Central memory CD8-positive, alpha-beta T cell (primary cell): ENCODE results near the gene MTMR11.
"Not testable (repeated sequence)": the region's sequence is repeated elsewhere in the genome, so short reads cannot be mapped to it uniquely, and the experiment has no call there.

Experiments
- ATAC-seq: fragments of 150-1000 bp; cut with Tn5 transposase; replicated peaks from 2 replicates; pipeline ENCODE4 v1.10.0; 2022; ENCODE audit warnings: mild to moderate bottlenecking, moderate FRiP score, moderate number of reproducible peaks; ENCODE audit not compliant: poor library complexity, severe bottlenecking; ENCODE audit errors: extremely low read depth
- DNase-seq, 2 donors: peaks; one replicate each; pipeline ENCODE4 v3.0.0; 2021; ENCODE audit warnings: low spot score in 2 of 2
- H3K27ac Mint-ChIP-seq: one replicate; pipeline ENCODE4 v1.8.0; 2022; ENCODE audit warnings: low read depth, mild to moderate bottlenecking, moderate library complexity, mixed read lengths
- H3K27me3 Mint-ChIP-seq: one replicate; pipeline ENCODE4 v1.8.0; 2022; ENCODE audit warnings: mixed read lengths
- H3K36me3 Mint-ChIP-seq: one replicate; pipeline ENCODE4 v1.8.0; 2022; ENCODE audit warnings: mild to moderate bottlenecking, moderate library complexity, mixed read lengths; ENCODE audit not compliant: insufficient read depth
- H3K4me1 Mint-ChIP-seq: one replicate; pipeline ENCODE4 v1.8.0; 2022; ENCODE audit warnings: mixed read lengths
- H3K4me3 Mint-ChIP-seq: one replicate; pipeline ENCODE4 v1.8.0; 2022; ENCODE audit warnings: mild to moderate bottlenecking, moderate library complexity, mixed read lengths
- H3K9me3 Mint-ChIP-seq: one replicate; pipeline ENCODE4 v1.8.0; 2022; ENCODE audit warnings: mixed read lengths

The MTMR11 gene

DNA sequence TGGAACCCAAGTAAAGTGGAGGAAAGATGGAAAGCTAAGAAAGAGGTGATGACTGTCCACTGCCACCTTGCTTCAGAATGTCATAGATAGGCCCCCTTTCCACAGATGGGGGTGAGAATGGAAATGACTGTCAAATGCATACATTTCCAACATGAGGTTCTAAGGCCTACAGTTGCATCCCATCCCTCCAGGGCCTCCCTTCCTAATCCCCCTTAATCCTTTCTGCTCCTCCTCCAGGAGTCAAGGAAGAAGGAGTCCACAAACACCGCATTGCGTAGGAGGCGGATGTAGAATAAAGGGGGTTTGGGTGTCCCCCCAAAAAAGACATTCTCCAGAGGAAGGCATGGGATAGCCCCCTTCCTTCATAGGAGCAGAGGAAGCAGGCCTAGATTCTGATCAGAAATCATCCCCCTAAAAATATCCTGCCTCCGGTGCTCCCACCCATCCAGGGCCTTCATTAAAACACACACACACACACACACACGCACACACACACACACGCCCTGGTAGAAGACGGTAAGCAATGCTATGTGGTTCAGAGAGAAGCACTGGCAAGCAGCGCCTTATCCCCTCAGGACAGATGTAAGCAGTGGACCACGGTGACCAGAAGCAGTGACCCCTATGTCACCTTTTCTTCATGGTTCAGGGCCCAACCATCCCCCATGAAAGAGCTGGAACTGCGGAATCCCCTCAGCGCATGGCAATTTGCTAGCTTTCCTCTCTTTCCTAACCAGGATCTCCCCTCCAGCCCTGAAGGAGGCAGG lies 21.1 kb downstream of the MTMR11 start:
- Mint-ChIP-seq H3K27me3 (no peaks in the 10 kb centered on the region), H3K36me3 (no peaks in the 10 kb centered on the region), H3K9me3 (no peaks in the 10 kb centered on the region), H3K27ac (peak overlapping the region; percentile 63), H3K4me1 (peaks cover 23% of the 10 kb centered on the region), H3K4me3 (peak overlapping the region; percentile 80)
- no peak for ATAC-seq
- DNase-seq: no peak

DNA sequence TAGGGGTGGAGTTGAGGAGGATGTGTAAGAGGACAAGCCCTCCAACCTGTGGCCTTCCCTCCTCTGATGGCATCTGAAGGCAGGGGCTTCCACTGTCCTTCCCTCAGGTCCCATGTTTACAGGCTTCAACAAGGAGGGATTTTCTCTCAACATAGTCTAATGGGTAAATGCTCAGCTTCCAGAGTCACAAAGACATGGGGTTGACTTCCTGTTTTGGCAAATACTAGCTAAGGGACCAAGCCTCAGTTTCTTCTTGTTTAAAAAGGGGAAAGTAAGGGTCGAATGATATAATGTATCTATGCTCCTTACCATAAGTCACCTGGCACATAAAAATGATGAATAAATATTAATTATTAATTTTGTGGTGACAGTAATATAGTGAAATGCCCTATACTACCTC lies 22.1 kb downstream of the MTMR11 start:
- Mint-ChIP-seq H3K27ac (no peak overlapping the region), H3K27me3 (no peaks in the 10 kb centered on the region), H3K9me3 (no peaks in the 10 kb centered on the region), H3K4me3 (no peak overlapping the region), H3K4me1 (peaks cover 23% of the 10 kb centered on the region), H3K36me3 (no peaks in the 10 kb centered on the region)
- ATAC-seq: no peak
- no peak for DNase-seq

DNA sequence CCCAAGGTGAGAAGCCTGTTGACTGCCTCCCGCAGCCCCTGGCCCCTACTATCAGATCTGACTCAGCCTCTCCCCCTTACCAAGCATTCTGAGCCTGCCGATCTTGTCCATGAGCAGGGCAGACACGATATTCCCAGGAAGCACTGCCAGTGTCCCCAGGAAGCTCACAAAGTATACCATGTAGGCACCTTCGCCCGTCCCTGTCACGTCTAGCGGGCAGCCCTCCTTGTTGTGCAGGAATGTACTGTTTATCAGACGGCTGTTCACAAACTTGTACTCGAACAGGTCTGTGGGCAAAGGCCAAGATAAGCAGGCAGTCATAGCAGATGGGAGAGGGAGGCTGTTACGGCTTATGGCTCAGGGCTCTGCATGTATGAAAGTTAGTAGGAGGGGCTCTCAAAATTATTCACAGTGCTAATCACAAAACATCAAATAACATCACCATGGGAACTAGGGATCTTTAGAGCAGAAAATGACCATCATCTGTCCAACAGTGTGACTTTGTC lies 30.1 kb downstream of the MTMR11 start:
- no peaks in the 10 kb centered on the region for H3K36me3 Mint-ChIP-seq
- no peaks in the 10 kb centered on the region for H3K4me1 Mint-ChIP-seq
- no peaks in the 10 kb centered on the region for H3K27me3 Mint-ChIP-seq
- no peak for DNase-seq
- ATAC-seq: no peak
- no peaks in the 10 kb centered on the region for H3K9me3 Mint-ChIP-seq
- H3K27ac Mint-ChIP-seq: no peak overlapping the region
- no peak overlapping the region for H3K4me3 Mint-ChIP-seq

DNA sequence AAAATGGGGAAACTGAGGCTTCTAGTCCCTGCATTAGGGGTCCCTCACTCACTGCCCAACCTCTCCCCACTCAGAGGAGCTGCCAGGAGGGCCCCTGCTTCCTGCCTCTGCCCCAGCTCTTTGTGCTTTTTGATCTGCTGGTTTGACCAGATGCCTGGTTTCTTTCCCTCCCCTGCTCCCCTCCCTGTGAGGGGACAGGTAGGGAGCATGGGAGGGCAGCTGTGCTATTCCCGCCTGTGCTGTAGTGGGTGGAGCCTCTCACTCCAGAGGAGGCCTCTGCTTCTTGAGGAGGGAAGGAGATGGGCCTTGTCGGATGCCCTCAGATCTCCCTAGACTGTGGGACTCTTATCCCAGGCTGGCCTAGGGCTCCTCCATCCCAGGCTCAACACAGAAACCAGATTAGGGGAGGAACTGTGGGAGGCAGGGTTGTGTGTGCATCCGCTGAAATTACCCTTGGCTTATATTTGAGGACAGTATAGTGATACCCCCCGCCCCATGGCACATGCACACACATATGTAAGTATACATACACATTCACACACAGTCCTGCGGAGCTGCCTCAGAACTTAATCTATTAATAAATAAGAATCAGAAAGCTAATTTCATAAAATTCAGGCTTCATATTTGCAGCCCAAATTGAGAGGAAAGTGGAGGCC lies 32.7 kb downstream of the MTMR11 start:
- no peak for DNase-seq
- no peak overlapping the region for H3K4me3 Mint-ChIP-seq
- no peaks in the 10 kb centered on the region for H3K36me3 Mint-ChIP-seq
- H3K27me3 Mint-ChIP-seq: no peaks in the 10 kb centered on the region
- no peak for ATAC-seq
- H3K27ac Mint-ChIP-seq: peak overlapping the region; percentile 47
- H3K9me3 Mint-ChIP-seq: no peaks in the 10 kb centered on the region
- peaks cover 18% of the 10 kb centered on the region for H3K4me1 Mint-ChIP-seq

DNA sequence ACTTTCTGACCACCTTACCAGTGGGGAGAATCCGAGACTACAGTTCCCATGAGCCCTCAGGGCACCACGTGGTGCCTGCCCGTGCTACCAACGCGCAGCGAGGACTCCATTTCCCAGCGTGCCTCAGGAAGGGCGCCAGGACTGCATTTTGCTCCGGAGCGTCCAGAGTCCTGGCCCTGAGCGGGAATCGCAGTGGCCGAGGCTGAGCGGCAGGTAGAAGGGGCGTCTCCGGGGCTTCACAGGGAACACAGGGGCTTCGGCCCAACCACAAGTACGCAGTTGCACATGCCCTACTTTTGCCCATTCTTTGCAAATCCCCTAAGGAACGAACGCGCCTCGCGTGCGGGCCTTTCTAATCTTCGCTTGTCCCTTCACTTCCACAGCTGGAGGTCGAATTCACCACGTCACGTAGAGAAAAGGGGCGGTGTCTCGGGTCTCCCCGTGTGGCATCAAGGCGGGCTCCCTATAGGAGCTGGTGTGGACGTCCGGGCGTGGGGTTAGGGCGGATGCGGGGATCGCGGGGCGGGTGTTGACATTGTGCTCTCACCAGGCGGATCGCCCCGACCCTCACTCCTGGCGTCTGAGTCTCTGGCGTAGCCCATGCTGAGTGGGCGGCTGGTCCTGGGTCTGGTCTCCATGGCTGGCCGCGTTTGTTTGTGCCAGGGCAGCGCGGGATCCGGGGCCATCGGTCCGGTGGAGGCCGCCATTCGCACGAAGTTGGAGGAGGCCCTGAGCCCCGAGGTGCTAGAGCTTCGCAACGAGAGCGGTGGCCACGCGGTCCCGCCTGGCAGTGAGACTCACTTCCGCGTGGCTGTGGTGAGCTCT lies 37.0 kb downstream of the MTMR11 start, which contains the start of gene BOLA1:
BOLA1 (plus strand) TSS at position 109 of the 825 bp plus-strand sequence; CDS start at position 601, 492 bp downstream.
- peak; percentile 53 to 60 for DNase-seq
- peaks cover 1% of the 10 kb centered on the region for H3K36me3 Mint-ChIP-seq
- H3K27me3 Mint-ChIP-seq: no peaks in the 10 kb centered on the region
- H3K4me3 Mint-ChIP-seq: peak within 1 kb of the TSS; percentile 81
- ATAC-seq: peak; percentile 99
- no peaks in the 10 kb centered on the region for H3K9me3 Mint-ChIP-seq
- peak within 1 kb of the TSS; percentile 68 for H3K27ac Mint-ChIP-seq
- peaks cover 18% of the 10 kb centered on the region for H3K4me1 Mint-ChIP-seq

DNA sequence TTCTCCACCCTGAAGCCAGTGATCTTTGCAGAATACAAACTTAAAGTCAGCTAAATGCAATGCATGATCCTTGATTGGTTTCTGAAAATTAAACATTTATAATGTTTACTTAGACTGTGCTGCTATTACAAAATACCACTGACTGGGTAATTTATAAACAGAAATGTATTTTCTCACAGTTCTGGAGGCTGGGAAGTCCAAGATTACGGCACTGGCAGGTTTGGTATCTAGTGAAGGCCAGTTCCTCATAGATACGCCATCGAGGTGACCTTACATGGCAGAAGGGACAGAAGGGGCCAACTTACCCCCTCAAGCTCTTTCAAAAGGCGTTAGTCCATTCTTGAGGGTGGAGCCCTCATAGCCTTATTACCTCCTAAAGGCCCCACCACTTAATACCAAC lies 40.1 kb downstream of the MTMR11 start:
- DNase-seq (no peak), ATAC-seq (no peak)
- no peaks in the 10 kb centered on the region for H3K27me3 Mint-ChIP-seq
- no peaks in the 10 kb centered on the region for H3K9me3 Mint-ChIP-seq
- peaks cover 18% of the 10 kb centered on the region for H3K4me1 Mint-ChIP-seq
- peaks cover 1% of the 10 kb centered on the region for H3K36me3 Mint-ChIP-seq
- H3K27ac Mint-ChIP-seq: no peak overlapping the region
- no peak overlapping the region for H3K4me3 Mint-ChIP-seq

DNA sequence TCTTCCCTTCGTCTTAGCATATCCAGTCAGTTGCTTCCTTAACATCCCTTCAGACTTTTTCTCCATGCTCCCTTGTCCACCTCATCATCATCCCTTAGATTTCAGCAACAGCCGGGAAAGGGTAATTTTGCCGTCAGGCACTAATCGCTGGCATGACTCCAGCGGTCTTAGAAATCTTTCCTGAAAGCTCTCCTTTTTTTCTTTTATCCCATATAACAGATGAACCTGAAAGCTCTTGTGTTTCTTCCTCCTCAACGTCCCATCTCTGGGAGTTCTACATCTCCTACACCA lies 47.7 kb downstream of the MTMR11 start:
- no peaks in the 10 kb centered on the region for H3K27me3 Mint-ChIP-seq
- ATAC-seq: no peak
- no peak overlapping the region for H3K27ac Mint-ChIP-seq
- no peaks in the 10 kb centered on the region for H3K4me1 Mint-ChIP-seq
- H3K36me3 Mint-ChIP-seq: no peaks in the 10 kb centered on the region
- no peak for DNase-seq
- no peaks in the 10 kb centered on the region for H3K9me3 Mint-ChIP-seq
- no peak overlapping the region for H3K4me3 Mint-ChIP-seq

DNA sequence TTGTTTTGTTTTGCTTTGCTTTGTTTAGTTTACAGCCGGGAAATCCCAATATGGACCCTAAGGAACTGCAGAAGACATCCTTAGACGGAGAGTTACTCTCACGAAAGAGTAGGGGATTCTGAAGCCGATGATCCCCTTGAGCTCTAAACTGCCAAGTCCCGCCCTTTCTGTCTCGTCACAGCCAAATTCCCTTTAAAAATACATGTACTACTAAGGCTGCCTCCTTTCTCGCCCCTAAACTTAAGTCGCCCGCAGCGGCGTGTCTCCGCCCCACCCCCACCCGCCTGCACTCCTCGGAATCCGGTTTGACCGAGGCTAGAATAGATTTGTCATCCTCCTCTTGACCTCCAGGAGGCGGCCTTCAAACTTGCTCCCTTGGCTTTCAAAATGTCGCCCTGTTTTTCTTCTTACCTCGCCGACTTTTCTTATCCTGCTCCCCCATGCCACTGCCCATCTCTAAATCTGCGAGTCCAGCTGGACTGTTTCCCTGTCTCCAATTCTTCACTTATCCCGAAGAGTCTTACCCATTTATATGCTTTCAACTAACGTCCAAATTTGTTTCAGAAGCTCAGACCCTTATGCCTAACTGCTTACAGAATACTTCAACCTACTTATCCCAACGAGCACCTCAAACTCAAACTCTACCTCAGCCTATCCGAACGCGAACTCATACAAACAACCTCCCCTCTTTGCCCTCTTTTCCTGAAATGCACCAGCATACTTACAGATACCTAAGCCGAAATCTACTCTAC lies 48.3 kb downstream of the MTMR11 start:
- no peaks in the 10 kb centered on the region for H3K9me3 Mint-ChIP-seq
- ATAC-seq: peak; percentile 10
- H3K4me1 Mint-ChIP-seq: no peaks in the 10 kb centered on the region
- H3K36me3 Mint-ChIP-seq: no peaks in the 10 kb centered on the region
- no peak overlapping the region for H3K4me3 Mint-ChIP-seq
- no peaks in the 10 kb centered on the region for H3K27me3 Mint-ChIP-seq
- DNase-seq: peak in 1 of 2 donors; percentile 41
- H3K27ac Mint-ChIP-seq: no peak overlapping the region

DNA sequence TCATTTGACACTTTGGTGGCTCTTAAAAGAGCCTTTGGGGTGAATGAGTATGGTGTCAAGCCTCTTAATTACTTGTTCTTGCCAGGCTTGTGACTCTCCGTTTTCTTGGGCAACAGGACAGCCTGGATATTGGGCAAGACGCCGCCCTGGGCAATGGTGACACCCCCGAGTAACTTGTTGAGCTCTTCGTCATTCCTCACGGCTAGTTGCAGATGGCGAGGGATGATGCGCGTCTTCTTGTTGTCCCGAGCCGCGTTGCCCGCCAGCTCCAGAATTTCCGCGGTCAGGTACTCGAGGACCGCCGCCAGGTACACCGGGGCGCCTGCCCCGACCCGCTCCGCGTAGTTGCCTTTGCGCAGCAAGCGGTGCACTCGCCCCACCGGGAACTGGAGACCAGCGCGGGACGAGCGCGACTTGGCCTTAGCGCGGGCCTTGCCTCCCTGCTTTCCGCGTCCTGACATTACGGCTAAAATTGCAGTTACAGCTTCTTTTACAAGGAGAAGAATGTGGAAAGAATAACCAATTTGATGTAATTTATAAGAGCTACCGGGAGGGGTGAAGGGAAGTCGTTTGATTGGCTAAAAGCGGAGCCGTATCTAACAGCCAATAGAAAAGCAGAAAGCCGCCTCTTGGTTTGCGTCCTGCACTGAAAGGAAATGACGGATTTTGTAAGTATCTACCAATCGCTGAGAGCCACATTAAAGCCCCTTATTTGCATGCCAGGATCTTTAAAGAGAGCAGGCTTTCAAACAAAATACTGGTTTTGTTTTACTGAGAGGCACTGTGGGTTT lies 49.0 kb downstream of the MTMR11 start:
- Mint-ChIP-seq H3K27me3 (no peaks in the 10 kb centered on the region), H3K4me3 (no peak overlapping the region), H3K27ac (no peak overlapping the region), H3K36me3 (no peaks in the 10 kb centered on the region), H3K9me3 (no peaks in the 10 kb centered on the region), H3K4me1 (no peaks in the 10 kb centered on the region)
- ATAC-seq (peak; percentile 64), DNase-seq (peak; percentile 64 to 84)

DNA sequence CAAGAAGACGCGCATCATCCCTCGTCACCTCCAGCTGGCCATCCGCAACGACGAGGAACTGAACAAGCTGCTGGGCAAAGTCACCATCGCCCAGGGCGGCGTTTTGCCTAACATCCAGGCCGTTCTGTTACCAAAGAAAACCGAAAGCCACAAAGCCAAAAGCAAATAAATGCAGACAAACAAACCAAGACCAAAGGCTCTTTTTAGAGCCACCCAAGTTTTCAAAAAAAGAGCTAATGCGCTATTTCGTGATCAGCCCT lies 49.6 kb downstream of the MTMR11 start:
- not testable (repeated sequence) for H3K36me3 Mint-ChIP-seq, H3K27ac Mint-ChIP-seq, H3K4me1 Mint-ChIP-seq, DNase-seq, H3K9me3 Mint-ChIP-seq, H3K27me3 Mint-ChIP-seq, H3K4me3 Mint-ChIP-seq, ATAC-seq

DNA sequence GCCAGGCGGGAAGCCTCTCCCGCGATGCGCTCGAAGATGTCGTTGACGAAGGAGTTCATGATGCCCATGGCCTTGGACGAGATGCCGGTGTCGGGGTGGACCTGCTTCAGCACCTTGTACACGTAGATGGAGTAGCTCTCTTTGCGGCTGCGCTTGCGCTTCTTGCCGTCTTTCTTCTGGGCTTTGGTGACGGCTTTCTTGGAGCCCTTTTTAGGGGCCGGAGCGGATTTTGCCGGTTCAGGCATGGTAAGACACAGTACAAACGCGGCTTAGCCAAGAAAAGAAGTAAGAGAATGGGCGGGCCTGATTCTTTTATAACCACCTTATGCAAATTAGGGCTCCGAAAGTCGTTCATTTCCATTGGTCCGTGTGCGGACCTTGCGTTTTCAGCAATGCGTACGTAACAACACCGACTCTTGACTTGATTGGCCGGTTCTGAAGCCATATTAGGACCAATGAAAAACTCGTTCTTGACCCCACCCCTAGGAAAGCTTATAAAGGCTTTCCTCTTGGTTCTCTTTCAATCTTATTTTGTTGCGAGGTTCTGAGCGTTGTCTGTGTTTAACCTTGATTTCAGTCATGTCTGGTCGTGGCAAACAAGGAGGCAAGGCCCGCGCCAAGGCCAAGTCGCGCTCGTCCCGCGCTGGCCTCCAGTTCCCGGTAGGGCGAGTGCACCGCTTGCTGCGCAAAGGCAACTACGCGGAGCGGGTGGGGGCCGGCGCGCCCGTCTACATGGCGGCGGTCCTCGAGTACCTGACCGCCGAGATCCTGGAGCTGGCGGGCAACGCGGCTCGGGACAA lies 50.1 kb downstream of the MTMR11 start:
- H3K27ac Mint-ChIP-seq: no peak overlapping the region
- ATAC-seq (peak; percentile 67), DNase-seq (peak; percentile 84 to 93)
- H3K36me3 Mint-ChIP-seq: no peaks in the 10 kb centered on the region
- no peaks in the 10 kb centered on the region for H3K9me3 Mint-ChIP-seq
- no peaks in the 10 kb centered on the region for H3K27me3 Mint-ChIP-seq
- H3K4me1 Mint-ChIP-seq: no peaks in the 10 kb centered on the region
- H3K4me3 Mint-ChIP-seq: no peak overlapping the region
